Glutamatergic neuron (in vitro differentiated cells): ENCODE measurements around the gene RDH14. TPM values are rescaled to one million over a fixed set of nuclear protein-coding genes. Genes with fewer than 3 reads are reported as not detected.

Source experiments
- DNase-seq: peaks from one replicate; pipeline ENCODE4 v3.0.0; 2022
- H3K27ac Mint-ChIP-seq: one replicate; pipeline ENCODE4 v1.8.0; 2020; ENCODE audit warnings: mild to moderate bottlenecking, mixed read lengths, inconsistent platforms; ENCODE audit not compliant: unreplicated experiment
- H3K27me3 Mint-ChIP-seq: one replicate; pipeline ENCODE4 v1.8.0; 2020; ENCODE audit warnings: mild to moderate bottlenecking, moderate library complexity, mixed read lengths, inconsistent platforms; ENCODE audit not compliant: unreplicated experiment
- H3K36me3 Mint-ChIP-seq: one replicate; pipeline ENCODE4 v1.8.0; 2020; ENCODE audit warnings: mild to moderate bottlenecking, mixed read lengths, inconsistent platforms; ENCODE audit not compliant: unreplicated experiment
- H3K4me1 Mint-ChIP-seq: one replicate; pipeline ENCODE4 v1.8.0; 2020; ENCODE audit warnings: mild to moderate bottlenecking, low read depth, mixed read lengths, inconsistent platforms; ENCODE audit not compliant: unreplicated experiment
- H3K4me3 Mint-ChIP-seq: one replicate; pipeline ENCODE4 v1.8.0; 2020; ENCODE audit warnings: mild to moderate bottlenecking, mixed read lengths, inconsistent platforms; ENCODE audit not compliant: unreplicated experiment
- H3K9me3 Mint-ChIP-seq: one replicate; pipeline ENCODE4 v1.8.0; 2020; ENCODE audit warnings: mild to moderate bottlenecking, moderate library complexity, mixed read lengths, inconsistent platforms; ENCODE audit not compliant: unreplicated experiment
- CTCF ChIP-seq: fragments of 200-600 bp; sonication (generic); IDR thresholded peaks from one replicate; pipeline ENCODE4 v1.5.0; 2021; ENCODE audit not compliant: partially characterized antibody, unreplicated experiment
- total RNA-seq: library from RNA; stranded (reverse); fragmentation: NEBNext Ultra II Directional; extraction: Animal tissue kit (Norgen Biotek cat#: 25700); gene quantifications from one replicate; pipeline ENCODE4 v1.2.1, GENCODE V29; 2021; ENCODE audit not compliant: unreplicated experiment

Gene RDH14
- total RNA-seq, 1 donor from 2014 or later, result 9.1 TPM

GRCh38 chr2:18549083-18549482, 11.4 kb downstream of the RDH14 start:
- Mint-ChIP-seq H3K27ac (no peak overlapping the region), H3K36me3 (no peaks in the 10 kb centered on the region), H3K9me3 (no peaks in the 10 kb centered on the region), H3K4me1 (no peaks in the 10 kb centered on the region), H3K4me3 (no peak overlapping the region), H3K27me3 (peaks cover 2% of the 10 kb centered on the region)
- DNase-seq, result no peak
- TF ChIP-seq CTCF, result no peak

GRCh38 chr2:18548621-18549020, 11.8 kb downstream of the RDH14 start:
- H3K9me3 Mint-ChIP-seq, result no peaks in the 10 kb centered on the region
- H3K36me3 Mint-ChIP-seq, result no peaks in the 10 kb centered on the region
- no peak for TF ChIP-seq CTCF
- no peak overlapping the region for H3K4me3 Mint-ChIP-seq
- no peak for DNase-seq
- H3K27ac Mint-ChIP-seq, result no peak overlapping the region
- no peaks in the 10 kb centered on the region for H3K4me1 Mint-ChIP-seq
- H3K27me3 Mint-ChIP-seq, result peaks cover 2% of the 10 kb centered on the region

- peaks cover 2% of the 10 kb centered on the region for H3K27me3 Mint-ChIP-seq
- no peak overlapping the region for H3K4me3 Mint-ChIP-seq
- no peaks in the 10 kb centered on the region for H3K36me3 Mint-ChIP-seq
- H3K9me3 Mint-ChIP-seq, result no peaks in the 10 kb centered on the region
- DNase-seq, result no peak
- TF ChIP-seq CTCF, result no peak
- no peak overlapping the region for H3K27ac Mint-ChIP-seq
- H3K4me1 Mint-ChIP-seq, result no peaks in the 10 kb centered on the region
Measured at GRCh38 chr2:18546567-18546966, 13.9 kb downstream of the RDH14 start.

GRCh38 chr2:18545384-18545783, 15.1 kb downstream of the RDH14 start:
- DNase-seq, result no peak
- Mint-ChIP-seq H3K4me1 (no peaks in the 10 kb centered on the region), H3K4me3 (no peak overlapping the region), H3K36me3 (no peaks in the 10 kb centered on the region), H3K27ac (no peak overlapping the region), H3K27me3 (peaks cover 2% of the 10 kb centered on the region), H3K9me3 (no peaks in the 10 kb centered on the region)
- no peak for TF ChIP-seq CTCF

GRCh38 chr2:18544171-18544570, 16.3 kb downstream of the RDH14 start:
- Mint-ChIP-seq H3K36me3 (no peaks in the 10 kb centered on the region), H3K27ac (no peak overlapping the region), H3K9me3 (no peaks in the 10 kb centered on the region), H3K4me3 (no peak overlapping the region), H3K27me3 (no peaks in the 10 kb centered on the region), H3K4me1 (no peaks in the 10 kb centered on the region)
- TF ChIP-seq CTCF, result no peak
- DNase-seq, result no peak
